H1 (cell line): ENCODE measurements around the gene EEF1AKMT3. TPM values are rescaled to one million over a fixed set of nuclear protein-coding genes. Genes with fewer than 3 reads are reported as not detected.
A peak's percentile ranks its signal among the peaks of the same experiment; 100 is the strongest.

ENCODE experiments used
- CTCF ChIA-PET: fragments of 300-600 bp; sonication (Branson Sonifier 250); formaldehyde crosslinking; loops from one replicate; lab custom pipeline; 2021; ENCODE audit not compliant: partially characterized antibody; lab: Charles Lee
- POLR2A ChIA-PET: fragments of 300-600 bp; sonication (Branson Sonifier 250); formaldehyde crosslinking; loops from one replicate; lab custom pipeline; 2021; ENCODE audit warnings: inconsistent platforms; ENCODE audit not compliant: partially characterized antibody; lab: Charles Lee
- DNase-seq, 2 experiments: peaks; one replicate each; pipeline versions ENCODE4 v3.0.0 to v3.0.0-alpha.2; 2010 to 2022; ENCODE audit warnings: low spot score in 2 of 2, low read depth in 1 of 2, mixed read lengths in 1 of 2
- FAIRE-seq: peaks from 2 replicates; lab custom pipeline; 2011; peaks lifted over from hg19 to GRCh38; lab: Jason Lieb, UNC
- H2AFZ ChIP-seq: 2 replicates; pipeline ENCODE4 v1.8.1; 2012; ENCODE audit warnings: low read length, inconsistent platforms
- H2AK5ac ChIP-seq: 2 replicates; pipeline ENCODE4 v1.6.1; 2013; ENCODE audit warnings: low read depth, low read length
- H2BK120ac ChIP-seq: replicated peaks from 2 replicates; pipeline ENCODE3; 2013; ENCODE audit warnings: low read depth, low read length, inconsistent platforms
- H2BK12ac ChIP-seq: 2 replicates; pipeline ENCODE4 v1.6.1; 2013; ENCODE audit warnings: low read depth, low read length
- H2BK15ac ChIP-seq: 2 replicates; pipeline ENCODE4 v1.6.1; 2013; ENCODE audit warnings: low read length
- H2BK20ac ChIP-seq: 2 replicates; pipeline ENCODE4 v1.6.1; 2013; ENCODE audit warnings: low read length
- H2BK5ac ChIP-seq: 2 replicates; pipeline ENCODE4 v1.6.1; 2013; ENCODE audit warnings: low read depth, low read length
- H3K14ac ChIP-seq: 2 replicates; pipeline ENCODE4 v1.6.1; 2013; ENCODE audit warnings: inconsistent platforms; ENCODE audit not compliant: insufficient read length
- H3K18ac ChIP-seq: 2 replicates; pipeline ENCODE4 v1.6.1; 2013; ENCODE audit warnings: low read length; ENCODE audit errors: extremely low read depth
- H3K23ac ChIP-seq: 2 replicates; pipeline ENCODE4 v1.6.1; 2013; ENCODE audit warnings: inconsistent platforms; ENCODE audit not compliant: insufficient read length
- H3K23me2 ChIP-seq: 2 replicates; pipeline ENCODE4 v1.6.1; 2013; ENCODE audit warnings: low read depth, low read length
- H3K27ac ChIP-seq: 2 replicates; pipeline ENCODE4 v1.6.1; 2011; ENCODE audit warnings: low read depth, low read length, inconsistent platforms
- H3K27me3 ChIP-seq, 4 experiments: replicated peaks in 1 of 4; 1 replicate in 1 of 4; 2 replicates in 3 of 4; pipeline versions ENCODE4 v1.6.1 to v1.8.1; 2011 to 2013; ENCODE audit warnings: low read length in 3 of 4, mild to moderate bottlenecking in 3 of 4, inconsistent platforms in 2 of 4, mixed read lengths in 2 of 4, moderate library complexity in 1 of 4; ENCODE audit not compliant: control insufficient read depth in 3 of 4, insufficient read depth in 3 of 4; ENCODE audit errors: extremely low read depth in 1 of 4
- H3K36me3 ChIP-seq, 4 experiments: 2 replicates each; pipeline versions ENCODE4 v1.6.1 to v1.8.1; 2011 to 2013; ENCODE audit warnings: mild to moderate bottlenecking in 4 of 4, low read length in 3 of 4, moderate library complexity in 2 of 4, control low read depth in 1 of 4, inconsistent platforms in 1 of 4; ENCODE audit not compliant: insufficient read depth in 4 of 4, control insufficient read depth in 2 of 4
- H3K4ac ChIP-seq: replicated peaks from 2 replicates; pipeline ENCODE3; 2013; ENCODE audit warnings: low read length, low read depth, mixed read lengths, inconsistent platforms; ENCODE audit not compliant: insufficient read length
- H3K4me1 ChIP-seq, 4 experiments: replicated peaks in 1 of 4; 1 replicate in 1 of 4; 2 replicates in 3 of 4; pipeline versions ENCODE4 v1.6.1 to v1.8.1; 2011 to 2013; ENCODE audit warnings: low read length in 3 of 4, inconsistent platforms in 2 of 4, mixed read lengths in 1 of 4; ENCODE audit not compliant: insufficient read depth in 4 of 4, control insufficient read depth in 3 of 4
- H3K4me2 ChIP-seq, 2 experiments: 2 replicates each; pipeline versions ENCODE4 v1.6.1 to v1.8.1; 2011 to 2013; ENCODE audit warnings: low read depth in 2 of 2, low read length in 2 of 2, control low read depth in 1 of 2, inconsistent platforms in 1 of 2, mild to moderate bottlenecking in 1 of 2; ENCODE audit not compliant: insufficient read depth in 1 of 2
- H3K4me3 ChIP-seq, 4 experiments: fragments of 200-600, 300-600 bp in 1 of 4; sonication (generic), shearing (Covaris generic), sonication (Bioruptor Twin) in 1 of 4; 2 replicates each; pipeline versions ENCODE4 v1.5.1 to v1.8.1; 2011 to 2016; ENCODE audit warnings: low read length in 4 of 4, low read depth in 3 of 4, control low read depth in 2 of 4, inconsistent platforms in 2 of 4, mild to moderate bottlenecking in 2 of 4, mixed read lengths in 1 of 4, moderate library complexity in 1 of 4; ENCODE audit not compliant: insufficient read depth in 2 of 4; ENCODE audit errors: extremely low read depth in 1 of 4
- H3K56ac ChIP-seq: replicated peaks from 2 replicates; pipeline ENCODE3; 2013; ENCODE audit warnings: low read depth, mild to moderate bottlenecking, mixed read lengths, low read length, inconsistent platforms; ENCODE audit not compliant: insufficient read length
- H3K79me1 ChIP-seq: 2 replicates; pipeline ENCODE4 v1.6.1; 2013; ENCODE audit warnings: low read depth, low read length, control low read depth
- H3K79me2 ChIP-seq, 2 experiments: 2 replicates each; pipeline versions ENCODE4 v1.6.1 to v1.8.1; 2012 to 2013; ENCODE audit warnings: low read length in 2 of 2, mild to moderate bottlenecking in 2 of 2, inconsistent platforms in 1 of 2; ENCODE audit not compliant: insufficient read depth in 2 of 2, control insufficient read depth in 1 of 2
- H3K9ac ChIP-seq, 4 experiments: replicated peaks in 1 of 4; 1 replicate in 1 of 4; 2 replicates in 3 of 4; pipeline versions ENCODE4 v1.6.1 to v1.8.1; 2011 to 2013; ENCODE audit warnings: low read depth in 3 of 4, low read length in 3 of 4, control low read depth in 2 of 4, mild to moderate bottlenecking in 2 of 4, moderate library complexity in 2 of 4, inconsistent platforms in 1 of 4; ENCODE audit errors: extremely low read depth in 1 of 4
- H3K9me3 ChIP-seq, 2 experiments: 2 replicates each; pipeline versions ENCODE4 v1.6.1 to v1.8.1; 2012 to 2013; ENCODE audit warnings: mild to moderate bottlenecking in 2 of 2, moderate library complexity in 2 of 2, control low read depth in 1 of 2, inconsistent platforms in 1 of 2, low read depth in 1 of 2, low read length in 1 of 2, mixed read lengths in 1 of 2; ENCODE audit not compliant: insufficient read depth in 2 of 2
- H4K20me1 ChIP-seq, 2 experiments: replicated peaks in 1 of 2; 2 replicates each; pipeline versions ENCODE3 to v1.8.1; 2011 to 2013; ENCODE audit warnings: inconsistent platforms in 2 of 2, low read length in 2 of 2, mild to moderate bottlenecking in 1 of 2; ENCODE audit not compliant: insufficient read depth in 2 of 2, control insufficient read depth in 1 of 2
- H4K5ac ChIP-seq: 2 replicates; pipeline ENCODE4 v1.6.1; 2013; ENCODE audit warnings: low read length, low read depth, mixed read lengths, inconsistent platforms; ENCODE audit not compliant: insufficient read length
- H4K8ac ChIP-seq: 2 replicates; pipeline ENCODE4 v1.8.0; 2013; ENCODE audit warnings: mild to moderate bottlenecking, moderate library complexity, low read length, inconsistent platforms; ENCODE audit not compliant: insufficient read depth; ENCODE audit errors: extremely low read depth
- H4K91ac ChIP-seq: replicated peaks from 2 replicates; pipeline ENCODE3; 2013; ENCODE audit warnings: low read length, mixed read lengths, inconsistent platforms; ENCODE audit not compliant: insufficient read length
- NRF1 ChIP-seq: IDR thresholded peaks from 2 replicates; pipeline ENCODE4 v1.6.1; 2011; ENCODE audit warnings: mild to moderate bottlenecking, low read depth, low read length, improper control_type of control experiment
- POLR2A ChIP-seq, 2 experiments: IDR thresholded peaks; 1 replicate in 1 of 2; 2 replicates in 1 of 2; pipeline ENCODE4 v1.6.1; 2011; ENCODE audit warnings: low read depth in 2 of 2, low read length in 2 of 2, mild to moderate bottlenecking in 2 of 2; ENCODE audit errors: control extremely low read depth in 1 of 2
- SP1 ChIP-seq: IDR thresholded peaks from 2 replicates; pipeline ENCODE4 v1.6.1; 2011; ENCODE audit warnings: low read depth, low read length
- SP4 ChIP-seq: IDR thresholded peaks from 2 replicates; pipeline ENCODE4 v1.6.1; 2012; ENCODE audit warnings: low read length, inconsistent platforms
- TBP ChIP-seq: IDR thresholded peaks from 2 replicates; pipeline ENCODE4 v1.6.1; 2011; ENCODE audit warnings: low read depth, low read length, improper control_type of control experiment
- TEAD4 ChIP-seq: IDR thresholded peaks from 2 replicates; pipeline ENCODE4 v1.6.1; 2012; ENCODE audit warnings: low read depth, low read length, inconsistent platforms, mixed read lengths
- polyA plus RNA-seq, 7 experiments: library from polyadenylated mRNA; depleted of rRNA in 3 of 7; stranded (reverse) in 5 of 7; unstranded in 2 of 7; fragments of >200 nt in 5 of 7; fragments of 200-250 nt in 2 of 7; gene quantifications; 1 replicate in 5 of 7; 2 replicates in 1 of 7; 4 replicates in 1 of 7; pipeline versions ENCODE4 v1.2.1 to v1.2.3, GENCODE V29; 2011 to 2013; ENCODE audit warnings: missing spikeins in 2 of 7, mixed read lengths in 2 of 7
- total RNA-seq: library from RNA; stranded (reverse); fragmentation: NEBNext Ultra II Directional; extraction: Animal tissue kit (Norgen Biotek cat#: 25700); gene quantifications from 2 replicates; pipeline ENCODE4 v1.2.1, GENCODE V29; 2021

EEF1AKMT3 gene
- total and polyA plus RNA-seq, 2 of the 8 experiments (the other 6 are each of a cell fraction or from before 2014, with no cell fraction given): 3.1 to 4.4 TPM

DNA sequence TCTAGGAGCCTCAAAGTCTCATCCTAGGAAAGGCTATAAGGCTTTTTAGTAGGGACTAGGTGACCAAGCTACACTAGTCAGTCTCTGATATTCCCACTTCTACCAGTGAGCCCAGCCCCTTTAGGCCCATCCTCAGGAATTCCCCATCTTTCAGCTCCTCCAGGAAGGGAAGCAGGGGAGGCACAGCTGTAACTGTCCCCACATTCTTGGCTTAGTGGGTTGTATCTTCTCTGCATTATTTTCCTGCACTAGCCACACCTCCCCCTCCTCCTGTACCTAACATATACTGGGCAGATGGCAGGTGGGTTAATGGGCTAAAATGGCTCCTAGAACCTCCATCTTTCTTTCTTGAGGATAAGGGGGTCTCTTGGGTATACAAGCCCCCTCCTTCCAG is 5.1 kb upstream of the EEF1AKMT3 start:
- Histone ChIP-seq H3K4ac (no peak overlapping the region), H3K14ac (no peak overlapping the region), H3K4me3 (peak overlapping the region in 3 of 4 experiments; percentile 39 to 66 (median 65); a peak in 5 of 8 replicates), H2BK15ac (no peak overlapping the region), H2BK20ac (0 out of 2 replicates have a peak overlapping the region, but pooled peaks have one; percentile 61), H2BK5ac (0 out of 2 replicates have a peak overlapping the region, but pooled peaks have one; percentile 24), H2AFZ (no peak overlapping the region), H2BK120ac (no peak overlapping the region), H3K79me2 (0 out of 4 replicates have a peak, but pooled peaks cover 0 to 7% of the 10 kb centered on the region in 2 experiments), H2BK12ac (no peak overlapping the region), H3K23me2 (peaks cover 28% of the 10 kb centered on the region), H3K23ac (no peak overlapping the region), H3K18ac (no peak overlapping the region), H3K4me1 (peaks cover 13 to 25% (median 20%) of the 10 kb centered on the region in 4 experiments), H4K20me1 (peaks cover 0 to 4% of the 10 kb centered on the region in 2 experiments), H2AK5ac (no peak overlapping the region), H3K9me3 (no peaks in the 10 kb centered on the region), H3K27ac (no peak overlapping the region), H4K5ac (no peak overlapping the region), H4K91ac (no peak overlapping the region), H3K79me1 (no peaks in the 10 kb centered on the region; the same call in 1 of the 2 replicates), H3K4me2 (peak overlapping the region; percentile 87 to 96), H3K27me3 (peaks cover 22 to 39% (median 37%) of the 10 kb centered on the region in 4 experiments), H3K36me3 (peaks cover 11 to 17% (median 14%) of the 10 kb centered on the region in 4 experiments; a peak in 7 of 8 replicates), H4K8ac (no peak overlapping the region), H3K9ac (no peak overlapping the region), H3K56ac (no peak overlapping the region)
- no peak for FAIRE-seq
- TF ChIP-seq POLR2A (IDR thresholded peaks at IDR 0.05; ENCODE audit: control extremely low read depth in 1 of 2, low read depth in 2 of 2, low read length in 2 of 2): peak in 1 of 2 experiments; percentile 5; a peak in 1 of 3 replicates
- TF ChIP-seq TBP: no peak
- no peak for TF ChIP-seq SP4
- no peak for TF ChIP-seq NRF1
- peak; percentile 69 for TF ChIP-seq TEAD4
- peak; percentile 3; the same call in 1 of the 2 replicates for TF ChIP-seq SP1
- no peak for DNase-seq
- ChIA-PET POLR2A (interaction anchor here (0.6 to 5.3 kb wide), 15 partner anchors 8 to 78 kb away, joined by 3 to 35 read pairs (median 4); partner anchors contain the start of genes CDK4, TSFM and TSPAN31), CTCF (interaction anchor here (0.6 to 3.9 kb wide), 13 partner anchors 8 to 1703 kb away, joined by 3 to 40 read pairs (median 5); partner anchors contain the start of gene TSFM)
